Stromal cell of bone marrow (primary cell): ENCODE results near the gene PTCD3.

Experiments used
- DNase-seq: peaks from one replicate; pipeline ENCODE4 v3.0.0-alpha.2; 2012; ENCODE audit warnings: low read depth

PTCD3 gene

GRCh38 chr2:86082756-86083155 lies 23.3 kb upstream of the PTCD3 start:
- DNase-seq: no peak

GRCh38 chr2:86087936-86088850 lies 17.8 kb upstream of the PTCD3 start:
- no peak for DNase-seq

- DNase-seq: no peak
Observed at GRCh38 chr2:86094229-86094628, 11.8 kb upstream of the PTCD3 start.

- DNase-seq: no peak
Observed at GRCh38 chr2:86097114-86097896, 8.7 kb upstream of the PTCD3 start.

- DNase-seq: no peak
Observed at GRCh38 chr2:86097913-86098312, 8.1 kb upstream of the PTCD3 start.

GRCh38 chr2:86102157-86102556 lies 3.9 kb upstream of the PTCD3 start:
- DNase-seq: no peak

- peak; percentile 93 for DNase-seq
Observed at GRCh38 chr2:86105252-86105968, 625 bp upstream of the PTCD3 start, which contains the start of gene POLR1A. TSS of gene POLR1A (minus strand) at chr2:86105886. CDS start at chr2:86105776, 110 bp downstream.

- DNase-seq: no peak
Observed at GRCh38 chr2:86107031-86107430, 996 bp downstream of the PTCD3 start.

GRCh38 chr2:86118130-86118529 lies 12.1 kb downstream of the PTCD3 start:
- no peak for DNase-seq

GRCh38 chr2:86123328-86123925 lies 17.4 kb downstream of the PTCD3 start:
- DNase-seq: no peak

- no peak for DNase-seq
Observed at GRCh38 chr2:86124683-86125082, 18.6 kb downstream of the PTCD3 start.

GRCh38 chr2:86134709-86135108 lies 28.7 kb downstream of the PTCD3 start:
- no peak for DNase-seq

GRCh38 chr2:86135653-86136052 lies 29.6 kb downstream of the PTCD3 start:
- no peak for DNase-seq

- DNase-seq: no peak
Observed at GRCh38 chr2:86136141-86136540, 30.1 kb downstream of the PTCD3 start.

GRCh38 chr2:86138736-86139625 lies 32.9 kb downstream of the PTCD3 start:
- DNase-seq: no peak

GRCh38 chr2:86139981-86140380 lies 33.9 kb downstream of the PTCD3 start:
- DNase-seq: no peak

GRCh38 chr2:86140969-86141392 lies 34.9 kb downstream of the PTCD3 start:
- DNase-seq: no peak

- no peak for DNase-seq
Observed at GRCh38 chr2:86142436-86143257, 36.6 kb downstream of the PTCD3 start.

GRCh38 chr2:86143307-86143706 lies 37.3 kb downstream of the PTCD3 start:
- DNase-seq: no peak
